SK-N-SH (cell line): ENCODE data around the gene DOCK8. TPM values are rescaled to one million over a fixed set of nuclear protein-coding genes. Genes with fewer than 3 reads are reported as not detected.

Experiments
- CTCF ChIA-PET: fragments of 300-600, 350-600 bp; formaldehyde crosslinking; extraction: SDS; loops from one replicate; lab custom pipeline; 2021; lab: Yijun Ruan, JAX
- POLR2A ChIA-PET: fragments of 350-600 bp; sonication (Branson Sonifier 250); formaldehyde crosslinking; extraction: SDS; loops from one replicate; lab custom pipeline; 2020; ENCODE audit warnings: antibody characterized with exemption, inconsistent platforms; lab: Yijun Ruan, JAX
- DNase-seq: peaks from one replicate; pipeline ENCODE4 v3.0.0; 2012
- H2AFZ ChIP-seq: fragments of 200-600 bp; sonication (generic); 2 replicates; pipeline ENCODE4 v1.8.1; 2016; ENCODE audit warnings: antibody characterized with exemption, mild to moderate bottlenecking, low read depth
- H3F3A ChIP-seq: fragments of 200-600 bp; sonication (generic); replicated peaks from 2 replicates; pipeline ENCODE3; 2016; ENCODE audit warnings: antibody characterized with exemption, mild to moderate bottlenecking; ENCODE audit not compliant: insufficient read depth
- H3K27ac ChIP-seq, 2 experiments: fragments of 200-500 bp in 1 of 2; fragments of 200-600 bp in 1 of 2; sonication (Bioruptor generic) in 1 of 2; sonication (generic), shearing (Covaris generic) in 1 of 2; 2 replicates each; pipeline versions ENCODE4 v1.5.1 to v1.6.1; 2014 to 2016; ENCODE audit warnings: low read depth in 2 of 2, inconsistent platforms in 1 of 2, low read length in 1 of 2, mild to moderate bottlenecking in 1 of 2, mixed read lengths in 1 of 2
- H3K27me3 ChIP-seq: fragments of 200-600 bp; sonication (generic), shearing (Covaris generic); 2 replicates; pipeline ENCODE4 v1.6.1; 2016; ENCODE audit warnings: mixed run types; ENCODE audit not compliant: insufficient read depth
- H3K36me3 ChIP-seq, 2 experiments: fragments of 200-500 bp in 1 of 2; fragments of 200-600 bp in 1 of 2; sonication (Bioruptor generic) in 1 of 2; sonication (generic) in 1 of 2; replicated peaks in 1 of 2; 2 replicates each; pipeline versions ENCODE3 to v1.5.1; 2014 to 2016; ENCODE audit warnings: low read length in 1 of 2, mild to moderate bottlenecking in 1 of 2; ENCODE audit not compliant: insufficient read depth in 2 of 2, control insufficient read depth in 1 of 2
- H3K4me1 ChIP-seq, 2 experiments: fragments of 200-500 bp in 1 of 2; fragments of 200-600 bp in 1 of 2; sonication (Bioruptor generic) in 1 of 2; sonication (generic), shearing (Covaris generic) in 1 of 2; 2 replicates each; pipeline versions ENCODE4 v1.5.1 to v1.6.1; 2014 to 2016; ENCODE audit warnings: low read depth in 1 of 2, low read length in 1 of 2, mixed run types in 1 of 2; ENCODE audit not compliant: insufficient read depth in 2 of 2, control insufficient read depth in 1 of 2
- H3K4me2 ChIP-seq: fragments of 200-600 bp; sonication (generic), shearing (Covaris generic); 2 replicates; pipeline ENCODE4 v1.6.1; 2017; ENCODE audit warnings: mixed run types
- H3K4me3 ChIP-seq, 2 experiments: fragments of 200-500 bp in 1 of 2; fragments of 200-600 bp in 1 of 2; sonication (Bioruptor generic) in 1 of 2; sonication (generic), shearing (Covaris generic) in 1 of 2; 2 replicates each; pipeline versions ENCODE4 v1.5.1 to v1.8.1; 2014 to 2016; ENCODE audit warnings: low read depth in 2 of 2, inconsistent platforms in 1 of 2, low read length in 1 of 2, mild to moderate bottlenecking in 1 of 2, mixed read lengths in 1 of 2, moderate library complexity in 1 of 2
- H3K79me2 ChIP-seq: fragments of 200-600 bp; sonication (generic); 2 replicates; pipeline ENCODE4 v1.8.1; 2017; ENCODE audit warnings: mild to moderate bottlenecking; ENCODE audit not compliant: insufficient read depth
- H3K9ac ChIP-seq: fragments of 200-600 bp; sonication (generic); 2 replicates; pipeline ENCODE4 v1.6.1; 2017; ENCODE audit warnings: mixed run types
- H3K9me2 ChIP-seq: fragments of 200-600 bp; sonication (generic); 2 replicates; pipeline ENCODE4 v1.6.1; 2017; ENCODE audit warnings: mixed run types
- H3K9me3 ChIP-seq: fragments of 200-600 bp; sonication (generic); 2 replicates; pipeline ENCODE4 v1.6.1; 2017; ENCODE audit warnings: mixed run types, mild to moderate bottlenecking, moderate library complexity
- H4K20me1 ChIP-seq: fragments of 200-600 bp; sonication (generic); 2 replicates; pipeline ENCODE4 v1.6.1; 2017; ENCODE audit warnings: mild to moderate bottlenecking, mixed run types; ENCODE audit not compliant: insufficient read depth
- CHD2 ChIP-seq: fragments of 150-350 bp; IDR thresholded peaks from 2 replicates; pipeline ENCODE4 v1.6.1; 2018; ENCODE audit warnings: low read length; ENCODE audit not compliant: partially characterized antibody
- EP300 ChIP-seq, 2 experiments: IDR thresholded peaks; 2 replicates each; pipeline versions ENCODE4 v1.4.0 to v1.6.1; 2012; ENCODE audit warnings: borderline replicate concordance in 1 of 2, low read depth in 1 of 2, low read length in 1 of 2
- EZH2phosphoT487 ChIP-seq: fragments of 200-600 bp; sonication (generic); IDR thresholded peaks from 2 replicates; pipeline ENCODE4 v1.6.1; 2017; ENCODE audit warnings: low read depth, mixed run types, mild to moderate bottlenecking, antibody characterized with exemption, moderate library complexity, borderline replicate concordance
- FOSL2 ChIP-seq: IDR thresholded peaks from 2 replicates; pipeline ENCODE4 v1.4.0; 2012; ENCODE audit warnings: low read depth, mild to moderate bottlenecking, moderate library complexity, borderline replicate concordance
- GABPA ChIP-seq: IDR thresholded peaks from 2 replicates; pipeline ENCODE4 v1.4.0; 2012; ENCODE audit warnings: low read depth, mild to moderate bottlenecking
- JUND ChIP-seq: IDR thresholded peaks from 2 replicates; pipeline ENCODE4 v1.4.0; 2012
- MEF2A ChIP-seq: IDR thresholded peaks from 2 replicates; pipeline ENCODE4 v1.4.0; 2012; ENCODE audit warnings: low read depth, borderline replicate concordance
- NFIC ChIP-seq: IDR thresholded peaks from 2 replicates; pipeline ENCODE4 v1.4.0; 2012; ENCODE audit warnings: borderline replicate concordance
- NRF1 ChIP-seq: IDR thresholded peaks from 2 replicates; pipeline ENCODE4 v1.6.1; 2012; ENCODE audit warnings: low read depth, mild to moderate bottlenecking, low read length
- RAD21 ChIP-seq: IDR thresholded peaks from 2 replicates; pipeline ENCODE4 v1.6.1; 2012; ENCODE audit warnings: mild to moderate bottlenecking, low read length
- RCOR1 ChIP-seq: fragments of 150-350 bp; IDR thresholded peaks from 2 replicates; pipeline ENCODE4 v1.6.1; 2017; ENCODE audit warnings: antibody characterized with exemption, low read length
- SIN3A ChIP-seq: IDR thresholded peaks from 2 replicates; pipeline ENCODE4 v1.6.1; 2012; ENCODE audit warnings: low read depth, mild to moderate bottlenecking, low read length, moderate library complexity, borderline replicate concordance
- SMC3 ChIP-seq: IDR thresholded peaks from 2 replicates; pipeline ENCODE4 v1.6.1; 2012; ENCODE audit warnings: low read depth, low read length, improper control_type of control experiment
- TAF1 ChIP-seq: IDR thresholded peaks from 2 replicates; pipeline ENCODE4 v1.6.1; 2012; ENCODE audit warnings: low read depth, mild to moderate bottlenecking, low read length, moderate library complexity, borderline replicate concordance
- TEAD4 ChIP-seq: IDR thresholded peaks from 2 replicates; pipeline ENCODE4 v1.4.0; 2012; ENCODE audit warnings: mild to moderate bottlenecking, borderline replicate concordance; ENCODE audit not compliant: insufficient read depth
- WGBS: methylation state at CpG from one replicate; pipeline ENCODE4 v1.1.6; 2017; ENCODE audit warnings: low lambda C conversion rate; 5-methylcytosine and 5-hydroxymethylcytosine counted together
- polyA plus RNA-seq, 3 experiments: library from polyadenylated mRNA; depleted of rRNA; stranded (reverse); fragments of >200 nt; gene quantifications; 2 replicates each; pipeline ENCODE4 v1.2.3, GENCODE V29; 2012
- TF ChIP-seq, protein P1 (sequence below): fragments of 150-350 bp; IDR thresholded peaks from 2 replicates; pipeline ENCODE4 v1.6.1; 2017; ENCODE audit warnings: antibody characterized with exemption, low read length, low read depth, borderline replicate concordance
- TF ChIP-seq, protein P2 (sequence below): IDR thresholded peaks from 2 replicates; pipeline ENCODE4 v1.4.0; 2012; ENCODE audit warnings: low read depth
- TF ChIP-seq, protein P3 (sequence below): fragments of 200-600 bp; sonication (generic); IDR thresholded peaks from 2 replicates; pipeline ENCODE4 v1.6.1; 2017; ENCODE audit warnings: antibody characterized with exemption, mild to moderate bottlenecking, moderate library complexity
- TF ChIP-seq, protein P4 (sequence below): IDR thresholded peaks from 2 replicates; pipeline ENCODE4 v1.4.0; 2012; ENCODE audit warnings: low read depth, borderline replicate concordance

The DOCK8 gene
- polyA plus RNA-seq, 1 of the 3 experiments (the other 2 are of a cell fraction): not detected

DNA sequence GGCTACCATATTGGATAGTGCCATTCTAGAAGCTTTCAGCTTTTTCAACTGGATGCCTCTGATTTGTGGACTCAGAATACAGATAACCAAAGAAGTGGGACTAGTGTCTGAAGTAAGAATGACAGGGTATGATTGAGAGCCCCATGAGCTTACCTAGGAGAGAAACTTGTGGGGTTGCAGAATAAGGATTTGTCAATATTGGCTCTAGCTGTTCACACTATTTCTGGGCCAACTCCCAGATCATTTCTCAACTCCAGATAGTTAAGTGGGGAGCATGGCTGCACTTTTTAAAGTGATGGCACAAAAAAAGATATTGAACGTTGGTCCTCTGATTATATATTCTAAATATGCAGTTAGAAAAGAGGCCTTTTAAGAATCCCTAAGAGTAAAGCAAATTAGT lies 252.1 kb downstream of the DOCK8 start (continued):
- TF ChIP-seq, protein P1, sequence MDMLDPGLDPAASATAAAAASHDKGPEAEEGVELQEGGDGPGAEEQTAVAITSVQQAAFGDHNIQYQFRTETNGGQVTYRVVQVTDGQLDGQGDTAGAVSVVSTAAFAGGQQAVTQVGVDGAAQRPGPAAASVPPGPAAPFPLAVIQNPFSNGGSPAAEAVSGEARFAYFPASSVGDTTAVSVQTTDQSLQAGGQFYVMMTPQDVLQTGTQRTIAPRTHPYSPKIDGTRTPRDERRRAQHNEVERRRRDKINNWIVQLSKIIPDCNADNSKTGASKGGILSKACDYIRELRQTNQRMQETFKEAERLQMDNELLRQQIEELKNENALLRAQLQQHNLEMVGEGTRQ: no peak
- TF ChIP-seq EP300 (IDR thresholded peaks at IDR 0.05; ENCODE audit: borderline replicate concordance in 1 of 2, low read depth in 1 of 2, low read length in 1 of 2): no peak
- no peak for TF ChIP-seq NRF1
- TF ChIP-seq RCOR1: no peak
- TF ChIP-seq, protein P2, sequence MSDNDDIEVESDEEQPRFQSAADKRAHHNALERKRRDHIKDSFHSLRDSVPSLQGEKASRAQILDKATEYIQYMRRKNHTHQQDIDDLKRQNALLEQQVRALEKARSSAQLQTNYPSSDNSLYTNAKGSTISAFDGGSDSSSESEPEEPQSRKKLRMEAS: no peak
- TF ChIP-seq, protein P3, sequence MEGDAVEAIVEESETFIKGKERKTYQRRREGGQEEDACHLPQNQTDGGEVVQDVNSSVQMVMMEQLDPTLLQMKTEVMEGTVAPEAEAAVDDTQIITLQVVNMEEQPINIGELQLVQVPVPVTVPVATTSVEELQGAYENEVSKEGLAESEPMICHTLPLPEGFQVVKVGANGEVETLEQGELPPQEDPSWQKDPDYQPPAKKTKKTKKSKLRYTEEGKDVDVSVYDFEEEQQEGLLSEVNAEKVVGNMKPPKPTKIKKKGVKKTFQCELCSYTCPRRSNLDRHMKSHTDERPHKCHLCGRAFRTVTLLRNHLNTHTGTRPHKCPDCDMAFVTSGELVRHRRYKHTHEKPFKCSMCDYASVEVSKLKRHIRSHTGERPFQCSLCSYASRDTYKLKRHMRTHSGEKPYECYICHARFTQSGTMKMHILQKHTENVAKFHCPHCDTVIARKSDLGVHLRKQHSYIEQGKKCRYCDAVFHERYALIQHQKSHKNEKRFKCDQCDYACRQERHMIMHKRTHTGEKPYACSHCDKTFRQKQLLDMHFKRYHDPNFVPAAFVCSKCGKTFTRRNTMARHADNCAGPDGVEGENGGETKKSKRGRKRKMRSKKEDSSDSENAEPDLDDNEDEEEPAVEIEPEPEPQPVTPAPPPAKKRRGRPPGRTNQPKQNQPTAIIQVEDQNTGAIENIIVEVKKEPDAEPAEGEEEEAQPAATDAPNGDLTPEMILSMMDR: no peak
- no peak for TF ChIP-seq NFIC
- TF ChIP-seq, all 33 proteins: peak for 0

DNA sequence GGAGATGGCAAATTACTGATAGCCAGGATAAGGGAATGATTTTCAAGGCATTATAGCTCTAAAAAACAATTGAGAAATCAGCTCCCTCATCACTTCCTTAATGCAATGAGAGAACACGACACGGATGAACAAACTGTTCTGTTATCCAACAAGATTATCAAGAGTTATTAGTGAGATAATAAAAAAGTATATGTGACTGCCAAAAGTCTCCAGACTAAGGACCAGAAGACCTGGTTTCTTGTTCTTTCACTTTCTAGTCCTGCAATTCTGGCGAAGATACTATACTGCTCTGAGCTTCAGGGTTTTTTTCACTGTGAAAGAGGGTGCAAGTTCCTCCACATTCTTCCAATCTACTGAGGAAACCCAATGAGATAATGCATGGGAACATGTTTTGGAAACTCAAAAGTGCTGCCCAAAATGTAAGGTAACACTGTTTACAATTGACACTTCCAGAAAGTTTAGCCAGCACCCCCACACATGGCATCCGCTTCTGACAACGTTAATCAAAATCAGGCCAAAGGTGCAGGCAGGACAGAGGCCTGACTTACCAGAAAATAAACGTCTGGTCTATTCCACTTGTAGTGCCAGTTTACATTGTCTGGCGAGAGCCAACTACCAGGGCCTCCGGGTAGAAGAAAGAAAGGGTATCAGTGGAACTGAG lies 254.2 kb downstream of the DOCK8 start:
- peak overlapping the region; percentile 21; the same call in 1 of the 2 replicates for H2AFZ ChIP-seq
- H3K9me3 ChIP-seq: no peaks in the 10 kb centered on the region
- no peak overlapping the region; the same call in 1 of the 2 replicates for H3K4me2 ChIP-seq
- peaks cover 0 to 9% of the 10 kb centered on the region in 2 experiments; a peak in 1 of 4 replicates for H3K4me1 ChIP-seq
- H3K27ac ChIP-seq: no peak overlapping the region
- H3K27me3 ChIP-seq: peaks cover 6% of the 10 kb centered on the region; the same call in 1 of the 2 replicates
- no peaks in the 10 kb centered on the region for H3K9me2 ChIP-seq
- no peaks in the 10 kb centered on the region for H3K36me3 ChIP-seq
- no peaks in the 10 kb centered on the region for H3F3A ChIP-seq
- no peaks in the 10 kb centered on the region for H4K20me1 ChIP-seq
- ChIA-PET CTCF (interaction anchor here (0.7 kb wide), 1 partner anchor 10 kb away, joined by 3 read pairs; no protein-coding TSS in a partner anchor), POLR2A (no interaction called here)
- H3K9ac ChIP-seq: no peak overlapping the region
- no peaks in the 10 kb centered on the region for H3K79me2 ChIP-seq
- no peak overlapping the region for H3K4me3 ChIP-seq
- WGBS: 39% methylated on average over 8 of the region's 8 CpGs
- TF ChIP-seq TEAD4 (no peak), CHD2 (no peak), RAD21 (no peak), RCOR1 (no peak), JUND (no peak), FOSL2 (no peak), GABPA (no peak), SMC3 (no peak), MEF2A (no peak), EZH2phosphoT487 (no peak), SIN3A (no peak), TAF1 (no peak)
- TF ChIP-seq, protein P1: no peak
- TF ChIP-seq, protein P4, sequence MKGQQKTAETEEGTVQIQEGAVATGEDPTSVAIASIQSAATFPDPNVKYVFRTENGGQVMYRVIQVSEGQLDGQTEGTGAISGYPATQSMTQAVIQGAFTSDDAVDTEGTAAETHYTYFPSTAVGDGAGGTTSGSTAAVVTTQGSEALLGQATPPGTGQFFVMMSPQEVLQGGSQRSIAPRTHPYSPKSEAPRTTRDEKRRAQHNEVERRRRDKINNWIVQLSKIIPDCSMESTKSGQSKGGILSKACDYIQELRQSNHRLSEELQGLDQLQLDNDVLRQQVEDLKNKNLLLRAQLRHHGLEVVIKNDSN: no peak
- DNase-seq: no peak
